DND-41 (cell line): ENCODE data around the gene FGD6.
"Not testable (repeated sequence)": the region's sequence is repeated elsewhere in the genome, so short reads cannot be mapped to it uniquely, and the experiment has no call there.

Source experiments
- ATAC-seq: fragments of 200-7000 bp; cut with Tn5 transposase; 3 replicates; pipeline ENCODE4 v1.9.1; 2021; ENCODE audit warnings: low read depth; ENCODE audit not compliant: insufficient read depth
- DNase-seq: peaks from one replicate; pipeline ENCODE4 v3.0.0-alpha.2; 2020
- H2AFZ ChIP-seq: 2 replicates; pipeline ENCODE4 v1.6.0; 2012; ENCODE audit warnings: low read depth, low read length
- H3K27ac ChIP-seq: 2 replicates; pipeline ENCODE4 v1.5.1; 2012; ENCODE audit warnings: low read length, inconsistent platforms
- H3K27me3 ChIP-seq: fragments of 200-600 bp; sonication (generic); 2 replicates; pipeline ENCODE4 v1.6.0; 2012; ENCODE audit warnings: low read length, mild to moderate bottlenecking, inconsistent platforms; ENCODE audit not compliant: insufficient read depth, poor library complexity
- H3K36me3 ChIP-seq: 2 replicates; pipeline ENCODE4 v1.5.1; 2012; ENCODE audit warnings: low read length, inconsistent platforms; ENCODE audit not compliant: insufficient read depth
- H3K4me1 ChIP-seq: 2 replicates; pipeline ENCODE4 v1.5.1; 2012; ENCODE audit warnings: mild to moderate bottlenecking, low read length; ENCODE audit not compliant: insufficient read depth
- H3K4me2 ChIP-seq: 2 replicates; pipeline ENCODE4 v1.6.0; 2012; ENCODE audit warnings: mild to moderate bottlenecking, moderate library complexity, low read length, inconsistent platforms; ENCODE audit not compliant: insufficient read depth
- H3K4me3 ChIP-seq, 2 experiments: fragments of 200-600 bp in 1 of 2; shearing (Covaris generic) in 1 of 2; 2 replicates each; pipeline ENCODE4 v1.5.1; 2012 to 2016; ENCODE audit warnings: inconsistent platforms in 2 of 2, low read length in 2 of 2, mild to moderate bottlenecking in 2 of 2, low read depth in 1 of 2, moderate library complexity in 1 of 2
- H3K79me2 ChIP-seq: 2 replicates; pipeline ENCODE4 v1.6.0; 2012; ENCODE audit warnings: low read length, inconsistent platforms; ENCODE audit not compliant: insufficient read depth
- H3K9ac ChIP-seq: 2 replicates; pipeline ENCODE4 v1.6.0; 2012; ENCODE audit warnings: low read depth, mild to moderate bottlenecking, inconsistent platforms, low read length, moderate library complexity
- H3K9me3 ChIP-seq: 2 replicates; pipeline ENCODE4 v1.5.1; 2012; ENCODE audit warnings: low read length, moderate library complexity, mild to moderate bottlenecking, inconsistent platforms; ENCODE audit not compliant: insufficient read depth, severe bottlenecking
- H4K20me1 ChIP-seq: 2 replicates; pipeline ENCODE4 v1.6.0; 2012; ENCODE audit warnings: low read length; ENCODE audit not compliant: insufficient read depth
- CTCF ChIP-seq: IDR thresholded peaks from 2 replicates; pipeline ENCODE4 v1.5.1; 2012; ENCODE audit warnings: borderline replicate concordance, low read length, moderate library complexity, mild to moderate bottlenecking; ENCODE audit not compliant: poor library complexity, severe bottlenecking; ENCODE audit errors: extremely low read depth
- EZH2 ChIP-seq: IDR thresholded peaks from 3 replicates; pipeline ENCODE4 v1.6.1; 2012; ENCODE audit warnings: borderline replicate concordance, low read depth, mild to moderate bottlenecking, moderate library complexity, low read length, inconsistent platforms; ENCODE audit not compliant: severe bottlenecking

FGD6 gene

GRCh38 chr12:95198914-95199313, 18.4 kb downstream of the FGD6 start:
- TF ChIP-seq EZH2, result no peak
- TF ChIP-seq CTCF, result no peak
- Histone ChIP-seq H2AFZ (no peak overlapping the region), H3K79me2 (no peaks in the 10 kb centered on the region), H3K9ac (no peak overlapping the region), H3K4me3 (no peak overlapping the region), H3K4me1 (no peaks in the 10 kb centered on the region), H3K27me3 (no peaks in the 10 kb centered on the region), H3K4me2 (no peak overlapping the region), H4K20me1 (no peaks in the 10 kb centered on the region), H3K36me3 (no peaks in the 10 kb centered on the region), H3K27ac (no peak overlapping the region), H3K9me3 (no peaks in the 10 kb centered on the region)
- ATAC-seq (no peak), DNase-seq (no peak)

- DNase-seq (no peak), ATAC-seq (no peak)
- Histone ChIP-seq H3K36me3 (no peaks in the 10 kb centered on the region), H3K4me1 (no peaks in the 10 kb centered on the region), H3K9ac (no peak overlapping the region), H2AFZ (no peak overlapping the region), H3K27me3 (no peaks in the 10 kb centered on the region), H3K4me3 (no peak overlapping the region), H3K79me2 (no peaks in the 10 kb centered on the region), H3K27ac (no peak overlapping the region), H4K20me1 (no peaks in the 10 kb centered on the region), H3K9me3 (no peaks in the 10 kb centered on the region), H3K4me2 (no peak overlapping the region)
- no peak for TF ChIP-seq EZH2
- TF ChIP-seq CTCF, result no peak
Observed at GRCh38 chr12:95197636-95198035, 19.6 kb downstream of the FGD6 start.

- not testable (repeated sequence) for H3K4me2 ChIP-seq, H3K27ac ChIP-seq, H3K79me2 ChIP-seq
Observed at GRCh38 chr12:95196875-95197569, 20.2 kb downstream of the FGD6 start.

GRCh38 chr12:95195122-95195521, 22.1 kb downstream of the FGD6 start:
- ATAC-seq, result no peak

More at GRCh38 chr12:95196875-95197569, 20.2 kb downstream of the FGD6 start:
- not testable (repeated sequence) for H3K9me3 ChIP-seq, H4K20me1 ChIP-seq, H2AFZ ChIP-seq, H3K4me1 ChIP-seq, H3K36me3 ChIP-seq, H3K9ac ChIP-seq, ATAC-seq, DNase-seq, H3K4me3 ChIP-seq, H3K27me3 ChIP-seq

More at GRCh38 chr12:95195122-95195521, 22.1 kb downstream of the FGD6 start:
- no peak for DNase-seq
- Histone ChIP-seq H4K20me1 (no peaks in the 10 kb centered on the region), H3K27ac (no peak overlapping the region), H3K9me3 (no peaks in the 10 kb centered on the region), H2AFZ (no peak overlapping the region), H3K79me2 (no peaks in the 10 kb centered on the region), H3K4me3 (no peak overlapping the region), H3K9ac (no peak overlapping the region), H3K36me3 (no peaks in the 10 kb centered on the region), H3K27me3 (no peaks in the 10 kb centered on the region), H3K4me2 (no peak overlapping the region), H3K4me1 (no peaks in the 10 kb centered on the region)
- no peak for TF ChIP-seq CTCF
- TF ChIP-seq EZH2, result no peak
